Occipital lobe (tissue), 3 donors: ENCODE measurements around the gene SMDT1. TPM values are rescaled to one million over a fixed set of nuclear protein-coding genes. Genes with fewer than 3 reads are reported as not detected.
"Not testable (repeated sequence)": the region's sequence is repeated elsewhere in the genome, so short reads cannot be mapped to it uniquely, and the experiment has no call there.

ENCODE experiments used
- DNase-seq: peaks from one replicate; lab custom pipeline; 2025; lab: John Stamatoyannopoulos, UW
- small RNA-seq: library from RNA; depleted of rRNA; stranded (forward); fragments of <200 nt; gene quantifications from one replicate; pipeline ENCODE3, GENCODE V24; 2014
- total RNA-seq: library from RNA; depleted of rRNA; stranded (reverse); fragments of >200 nt; gene quantifications from one replicate; pipeline ENCODE4 v1.2.3, GENCODE V29; 2014

SMDT1 gene
- total RNA-seq, 1 donor from 2014 or later = 15.9 TPM

DNA sequence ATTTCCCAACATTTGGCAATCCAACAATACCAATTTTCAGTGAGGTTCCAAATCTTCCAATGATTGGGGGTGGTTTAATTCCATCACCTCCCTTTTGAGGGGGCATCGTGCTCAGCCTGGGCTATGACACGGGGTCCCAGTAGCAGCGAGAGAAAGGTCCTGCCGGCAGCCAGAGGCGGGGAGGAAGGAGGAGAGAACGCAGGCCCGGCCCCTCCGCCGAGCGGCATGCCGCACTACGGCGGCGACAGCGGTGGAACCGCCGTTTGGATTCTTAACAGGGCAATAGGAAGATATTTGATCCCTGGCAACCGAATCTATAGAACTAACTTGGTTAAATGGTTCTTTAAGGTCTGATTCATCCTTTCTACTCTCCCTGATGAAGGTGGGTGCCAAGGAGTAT is 29.3 kb downstream of the SMDT1 start:
- no peak for DNase-seq

GRCh38 chr22:42111798-42112197 is 32.3 kb downstream of the SMDT1 start:
- no peak for DNase-seq

- not testable (repeated sequence) for DNase-seq
These were observed 33.3 kb downstream of the SMDT1 start for GRCh38 chr22:42112793-42113192.

GRCh38 chr22:42114721-42115120 is 35.2 kb downstream of the SMDT1 start:
- no peak for DNase-seq

DNA sequence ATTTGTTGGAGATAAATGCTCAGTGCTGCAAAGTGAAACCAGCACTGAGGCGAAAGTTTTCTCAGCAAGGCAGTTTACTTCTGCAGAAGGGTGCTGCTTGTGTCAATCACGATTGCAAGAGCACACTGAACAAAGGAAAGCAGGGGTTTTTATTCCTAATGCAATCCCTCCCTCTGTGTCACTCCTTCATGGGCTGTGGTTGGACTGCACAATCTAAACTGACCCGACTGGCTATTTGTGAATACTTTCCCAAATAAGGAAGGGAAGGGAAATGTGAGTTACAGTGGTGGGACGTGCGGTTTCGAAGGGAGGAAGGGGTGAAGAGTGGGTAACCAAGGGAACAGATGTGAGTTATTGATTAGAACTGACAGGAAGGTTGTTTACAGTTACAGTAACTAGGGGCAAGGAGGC is 35.9 kb downstream of the SMDT1 start:
- not testable (repeated sequence) for DNase-seq

- no peak for DNase-seq
These were observed 37.4 kb downstream of the SMDT1 start for GRCh38 chr22:42116848-42117424.

GRCh38 chr22:42120231-42121021 is 40.9 kb downstream of the SMDT1 start:
- not testable (repeated sequence) for DNase-seq

- not testable (repeated sequence) for DNase-seq
These were observed 44.0 kb downstream of the SMDT1 start for GRCh38 chr22:42123529-42123928.

GRCh38 chr22:42127606-42128005 is 48.1 kb downstream of the SMDT1 start:
- no peak for DNase-seq

- DNase-seq = not testable (repeated sequence)
These were observed 48.5 kb downstream of the SMDT1 start for GRCh38 chr22:42128007-42128406.

DNA sequence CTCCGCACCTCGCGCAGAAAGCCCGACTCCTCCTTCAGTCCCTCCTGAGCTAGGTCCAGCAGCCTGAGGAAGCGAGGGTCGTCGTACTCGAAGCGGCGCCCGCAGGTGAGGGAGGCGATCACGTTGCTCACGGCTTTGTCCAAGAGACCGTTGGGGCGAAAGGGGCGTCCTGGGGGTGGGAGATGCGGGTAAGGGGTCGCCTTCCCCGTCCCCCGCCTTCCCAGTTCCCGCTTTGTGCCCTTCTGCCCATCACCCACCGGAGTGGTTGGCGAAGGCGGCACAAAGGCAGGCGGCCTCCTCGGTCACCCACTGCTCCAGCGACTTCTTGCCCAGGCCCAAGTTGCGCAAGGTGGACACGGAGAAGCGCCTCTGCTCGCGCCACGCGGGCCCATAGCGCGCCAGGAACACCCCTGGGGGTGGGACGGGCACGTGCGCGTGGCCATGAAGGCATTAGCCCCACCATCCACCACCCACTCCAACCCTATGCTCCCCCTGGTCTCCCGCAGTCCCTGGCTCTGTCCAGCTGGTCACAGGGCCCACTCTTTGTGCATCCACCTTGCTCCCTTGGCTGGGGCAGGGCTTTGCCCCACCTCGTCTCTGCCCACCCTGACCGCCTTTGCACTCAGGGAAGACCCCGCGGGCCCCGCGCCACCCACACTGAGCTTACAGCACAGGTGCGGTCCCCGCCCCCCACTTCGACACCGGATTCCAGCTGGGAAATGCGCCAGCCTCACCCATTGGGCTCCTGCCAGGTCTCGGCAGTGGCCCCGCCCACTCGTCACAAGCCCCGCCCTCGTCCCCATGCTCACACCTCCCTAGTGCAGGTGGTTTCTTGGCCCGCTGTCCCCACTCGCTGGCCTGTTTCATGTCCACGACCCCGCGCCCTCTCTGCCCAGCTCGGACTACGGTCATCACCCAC is 49.5 kb downstream of the SMDT1 start:
- not testable (repeated sequence) for DNase-seq

DNA sequence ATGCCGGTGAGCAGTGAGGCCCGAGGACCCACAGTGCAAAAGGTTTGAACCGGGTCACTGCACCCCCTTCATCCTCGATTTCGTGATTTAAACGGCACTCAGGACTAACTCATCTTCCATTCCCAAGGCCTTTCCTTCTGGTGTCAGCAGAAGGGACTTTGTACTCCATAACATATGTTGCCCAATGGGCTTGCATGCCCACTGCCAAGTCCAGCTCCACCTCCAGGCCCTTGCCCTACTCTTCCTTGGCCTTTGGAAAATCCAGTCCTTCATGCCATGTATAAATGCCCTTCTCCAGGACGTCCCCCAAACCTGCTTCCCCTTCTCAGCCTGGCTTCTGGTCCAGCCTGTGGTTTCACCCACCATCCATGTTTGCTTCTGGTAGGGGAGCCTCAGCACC is 50.7 kb downstream of the SMDT1 start:
- DNase-seq = not testable (repeated sequence)

DNA sequence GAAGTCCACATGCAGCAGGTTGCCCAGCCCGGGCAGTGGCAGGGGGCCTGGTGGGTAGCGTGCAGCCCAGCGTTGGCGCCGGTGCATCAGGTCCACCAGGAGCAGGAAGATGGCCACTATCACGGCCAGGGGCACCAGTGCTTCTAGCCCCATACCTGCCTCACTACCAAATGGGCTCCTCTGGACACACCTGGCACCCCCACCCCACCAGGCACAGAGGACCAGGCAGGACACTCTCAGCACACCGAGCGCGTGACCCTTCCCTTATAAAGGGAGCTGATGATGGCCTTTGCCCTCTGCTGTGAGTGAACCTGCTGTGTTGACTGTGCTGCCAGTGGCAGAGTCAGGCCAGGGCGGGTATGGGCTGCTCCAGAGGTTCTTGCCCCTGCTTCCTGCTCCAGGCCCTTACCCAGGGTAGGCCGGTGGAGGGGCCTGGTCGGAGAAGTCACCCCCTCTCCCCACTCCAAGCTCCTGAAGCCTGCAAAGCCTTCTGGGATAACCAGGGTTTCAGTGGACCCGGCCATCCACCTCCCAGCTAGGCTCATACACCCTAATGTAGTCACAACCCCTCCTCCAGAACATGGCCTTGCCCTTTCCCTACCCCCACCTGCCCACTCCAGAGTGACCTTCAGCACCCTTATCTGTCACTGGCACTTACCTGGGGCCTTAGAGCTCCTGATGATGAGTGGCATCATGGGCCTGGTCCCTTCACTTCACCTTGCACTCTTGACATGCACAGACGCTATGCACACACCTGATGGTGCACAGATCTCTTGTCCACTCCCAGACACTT is 51.3 kb downstream of the SMDT1 start, which contains the start of gene CYP2D6:
Gene CYP2D6 (minus strand): TSS at position 172 of the 793 bp plus-strand sequence. CDS start 19 bp downstream, at position 153.
- not testable (repeated sequence) for DNase-seq

DNA sequence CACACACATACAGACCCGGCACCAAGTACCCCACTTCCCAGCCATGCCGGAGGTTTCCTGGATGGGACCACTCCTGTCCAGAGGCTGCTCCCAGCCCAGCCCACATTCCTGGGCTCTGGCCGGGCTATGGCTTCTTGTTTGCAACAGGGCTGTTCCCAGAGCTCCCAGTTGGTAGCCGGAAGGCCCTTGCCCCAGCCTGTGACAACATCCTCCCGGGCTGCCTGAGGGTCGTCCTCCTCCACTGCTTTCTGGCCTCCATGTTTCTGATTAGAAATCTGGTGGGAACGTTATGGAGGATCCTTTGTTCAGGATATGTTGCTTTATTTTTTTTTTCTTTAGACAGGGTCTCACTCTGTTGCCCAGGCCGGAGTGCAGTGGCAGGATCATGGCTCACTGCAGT is 52.1 kb downstream of the SMDT1 start:
- no peak for DNase-seq

- no peak for DNase-seq
These were observed 53.0 kb downstream of the SMDT1 start for GRCh38 chr22:42132457-42132856.

Small RNA genes lying within 50 kb of the gene (small RNA-seq; reads per million reads assigned to genes)
- not detected for gene SNORD13P1

Other genes with a start within 250 kb of the SMDT1 start
- 65.5 TPM for gene SREBF2, start 246.6 kb upstream of the SMDT1 start, total RNA-seq
- not detected for gene SHISA8, start 164.6 kb upstream of the SMDT1 start, total RNA-seq
- gene TNFRSF13C, start 152.9 kb upstream of the SMDT1 start, total RNA-seq = 0.31 TPM
- 1.6 TPM for gene CENPM, start 132.5 kb upstream of the SMDT1 start, total RNA-seq
- 130 TPM for gene SEPTIN3, start 110.3 kb upstream of the SMDT1 start, total RNA-seq
- 4.5 TPM for gene WBP2NL, start 80.9 kb upstream of the SMDT1 start, total RNA-seq
- 10.0 TPM for gene NAGA, start 8.9 kb upstream of the SMDT1 start, total RNA-seq
- gene PHETA2, start 5.5 kb upstream of the SMDT1 start, total RNA-seq = 3.0 TPM
- 34.3 TPM for gene NDUFA6, start 11.1 kb downstream of the SMDT1 start, total RNA-seq
- gene CYP2D6, start 51.1 kb downstream of the SMDT1 start, total RNA-seq = 1.7 TPM
- 60.7 TPM for gene TCF20, start 191.0 kb downstream of the SMDT1 start, total RNA-seq